GM10248 (cell line): ENCODE results near the gene KCNF1.

Experiments
- CTCF ChIA-PET: fragments of 300-600 bp; sonication (Branson Sonifier 250); formaldehyde crosslinking; extraction: SDS; loops from one replicate; lab custom pipeline; 2021; ENCODE audit warnings: antibody characterized with exemption; lab: Yijun Ruan, JAX
- POLR2A ChIA-PET: fragments of 350-650 bp; sonication (Branson Sonifier 250); formaldehyde crosslinking; extraction: SDS; loops from one replicate; lab custom pipeline; 2020; ENCODE audit warnings: antibody characterized with exemption; lab: Yijun Ruan, JAX
- DNase-seq: peaks from one replicate; pipeline ENCODE4 v3.0.0; 2012; ENCODE audit errors: extremely low spot score
- CTCF ChIP-seq: IDR thresholded peaks from 2 replicates; pipeline ENCODE4 v1.5.1; 2012; ENCODE audit warnings: mild to moderate bottlenecking, low read depth; ENCODE audit errors: extremely low read depth, missing control alignments, control extremely low read depth

Gene KCNF1

DNA sequence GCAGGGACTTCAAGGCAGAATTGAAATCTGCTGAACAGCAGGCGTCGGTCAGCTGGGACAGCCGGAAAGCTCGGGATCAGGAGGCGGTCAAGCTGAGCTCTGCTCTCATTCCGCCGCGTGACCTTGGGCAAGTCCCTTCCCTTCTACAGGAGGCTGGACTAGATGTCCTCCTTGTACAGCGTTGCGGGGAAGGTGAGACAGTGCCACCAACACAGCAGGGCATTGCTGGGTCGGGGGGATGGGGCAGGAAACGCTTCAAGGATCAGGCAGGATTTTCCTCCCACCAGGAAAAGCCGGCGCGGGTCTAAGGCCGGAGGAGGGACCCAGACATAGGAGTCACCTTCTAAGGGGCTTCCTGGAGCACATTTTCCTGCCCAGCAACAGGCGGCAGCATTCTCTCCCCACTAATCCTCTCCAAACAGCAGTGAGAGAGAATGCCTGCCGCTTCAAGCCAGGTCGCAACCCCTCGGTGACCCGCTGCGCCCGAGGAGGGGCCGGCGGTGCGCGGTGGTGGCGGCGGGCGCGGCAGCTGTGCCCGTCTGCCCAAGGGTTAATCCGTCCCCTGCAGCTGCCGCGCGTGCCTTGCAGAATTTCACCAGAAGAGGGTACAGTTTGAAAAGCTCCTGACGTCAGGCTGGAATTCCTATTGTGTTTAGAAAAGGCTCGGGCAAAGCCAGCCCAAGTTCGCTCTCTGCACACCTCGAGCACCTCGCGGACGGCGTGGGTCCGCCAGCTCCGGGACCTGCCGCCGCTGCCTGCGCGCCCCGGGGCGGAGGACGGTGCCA is at the start of gene KCNF1:
KCNF1 (plus strand) TSS at position 644 of the 785 bp plus-strand sequence. CDS start 493 bp downstream, outside the sequence.
- TF ChIP-seq CTCF: no peak
- POLR2A ChIA-PET: no interaction called here
- CTCF ChIA-PET: interaction anchor here (0.7 kb wide), 1 partner anchor 669 kb away, joined by 3 read pairs; no protein-coding TSS in a partner anchor
- no peak for DNase-seq

- no peak for DNase-seq
- ChIA-PET POLR2A (no interaction called here), CTCF (no interaction called here)
- TF ChIP-seq CTCF: no peak
Observed at GRCh38 chr2:10862330-10862729, 49.4 kb upstream of the KCNF1 start.

DNA sequence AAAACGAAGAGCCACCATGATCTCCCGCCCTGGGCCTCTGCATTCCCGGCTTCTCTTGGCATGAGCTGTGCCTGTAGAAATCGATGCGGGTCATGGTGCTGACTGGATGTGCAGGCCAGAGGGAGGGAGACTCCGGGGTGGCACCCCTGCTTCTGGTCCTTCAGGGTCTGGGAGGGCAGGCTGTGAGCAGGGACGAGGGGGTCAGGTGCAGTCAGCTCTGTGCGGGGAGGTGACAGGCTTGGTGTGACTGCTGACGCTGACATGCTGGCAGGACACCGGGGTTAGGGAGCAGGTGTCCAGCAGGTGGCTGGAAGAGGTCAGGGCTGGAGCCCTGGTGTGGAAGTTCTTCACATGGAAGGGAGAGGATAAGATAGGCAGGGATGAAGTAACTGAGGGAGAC is 48.7 kb upstream of the KCNF1 start:
- no peak for DNase-seq
- no peak for TF ChIP-seq CTCF
- CTCF ChIA-PET: interaction anchor here (1.1 to 4.1 kb wide), 4 partner anchors 8 to 40 kb away, joined by 4 to 28 read pairs (median 5); no protein-coding TSS in a partner anchor
- POLR2A ChIA-PET: interaction anchor here (0.6 kb wide), 1 partner anchor 813 kb away, joined by 6 read pairs; no protein-coding TSS in a partner anchor

DNA sequence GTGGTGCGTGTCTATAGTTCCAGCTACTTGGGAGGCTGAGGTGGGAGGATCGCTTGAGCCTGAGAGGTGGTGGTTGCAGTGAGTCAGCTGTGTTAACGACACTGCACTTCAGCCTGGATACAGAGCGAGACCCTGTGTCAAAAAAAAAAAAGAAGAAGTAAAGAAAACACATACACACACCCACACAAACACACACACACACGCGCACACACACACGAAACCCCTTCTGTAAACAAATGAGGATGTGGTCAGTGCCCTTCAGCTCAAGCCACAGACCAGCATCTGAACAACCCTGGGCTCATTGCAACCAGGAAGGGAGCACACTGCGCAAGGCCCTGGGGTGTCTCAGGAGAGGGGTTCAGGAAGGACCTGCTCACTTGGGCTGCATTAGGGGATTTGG is 47.9 kb upstream of the KCNF1 start:
- no peak for TF ChIP-seq CTCF
- peak; percentile 57 for DNase-seq
- CTCF ChIA-PET: interaction anchor here (1.1 to 4.1 kb wide), 7 partner anchors 9 to 41 kb away, joined by 3 to 28 read pairs (median 4); no protein-coding TSS in a partner anchor
- POLR2A ChIA-PET: no interaction called here

DNA sequence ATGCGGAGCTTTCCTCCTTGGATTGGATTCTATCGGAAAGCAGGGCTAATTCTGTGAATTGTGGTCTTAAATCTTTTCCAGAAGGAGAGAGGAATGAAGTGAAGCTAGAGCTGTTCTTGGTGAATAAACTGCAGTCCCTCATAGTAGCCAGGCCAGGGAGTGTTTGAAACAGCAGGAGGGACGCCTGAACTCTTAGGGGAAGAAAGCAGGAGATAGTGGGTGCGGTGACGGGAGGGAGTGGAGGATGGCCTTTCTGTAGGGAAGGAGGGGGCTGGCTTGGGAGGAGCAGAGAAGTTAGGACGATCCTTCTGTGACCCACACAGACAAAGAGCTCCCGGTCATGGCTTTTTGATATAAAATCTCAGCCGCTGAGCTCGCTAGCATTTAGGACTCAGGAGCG is 47.5 kb upstream of the KCNF1 start:
- ChIA-PET POLR2A (no interaction called here), CTCF (interaction anchor here (0.8 to 4.1 kb wide), 10 partner anchors 9 to 269 kb away, joined by 3 to 28 read pairs (median 4); a partner anchor contains a TSS)
- DNase-seq: no peak
- no peak for TF ChIP-seq CTCF

DNA sequence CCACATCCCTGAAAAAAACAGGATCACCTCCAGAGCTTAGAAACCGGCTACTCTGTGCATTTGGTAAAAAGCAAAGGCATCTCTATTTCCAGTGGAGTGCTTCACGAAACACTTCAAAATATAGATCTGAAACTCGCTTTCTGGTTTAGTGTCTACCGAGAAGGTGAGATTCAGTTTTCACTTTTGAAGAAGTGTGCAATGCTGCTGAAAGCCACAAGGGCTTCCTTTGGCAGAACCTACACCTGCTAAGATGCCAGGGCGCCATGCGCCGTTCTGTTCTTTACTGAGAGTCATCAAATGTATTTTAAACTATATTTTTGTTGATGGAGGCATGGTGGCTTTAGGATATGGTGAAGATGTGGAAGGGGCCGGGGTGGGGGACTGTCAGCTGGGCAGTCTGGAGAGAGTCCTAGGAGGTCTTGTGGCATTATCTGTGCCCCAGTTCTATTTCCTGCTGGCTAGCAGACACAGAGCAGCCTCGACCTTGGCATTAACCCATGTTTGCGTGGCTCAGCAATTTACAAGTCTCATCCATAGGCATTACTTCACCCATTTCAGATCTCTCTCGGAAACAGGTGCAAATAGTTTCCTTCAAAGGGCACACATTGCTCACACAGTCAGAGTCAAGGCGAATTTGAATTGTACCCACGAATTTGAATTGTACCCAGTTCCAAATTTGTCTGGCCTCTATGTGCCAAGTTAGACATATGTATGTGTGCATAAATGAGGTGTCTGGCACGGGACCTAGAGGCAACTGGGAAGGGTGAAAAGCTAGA is 46.7 kb upstream of the KCNF1 start:
- TF ChIP-seq CTCF: peak; percentile 24
- ChIA-PET POLR2A (no interaction called here), CTCF (interaction anchor here (0.8 to 4.1 kb wide), 12 partner anchors 9 to 268 kb away, joined by 3 to 28 read pairs (median 4); a partner anchor contains a TSS)
- peak; percentile 74 for DNase-seq
